Activated B cell treated with CpG ODN at 0.5 μM for 24 hours (primary cell): ENCODE results near the gene SIX2. TPM values are rescaled to one million over a fixed set of nuclear protein-coding genes. Genes with fewer than 3 reads are reported as not detected.

Source experiments
- ATAC-seq: fragments of 200-7000 bp; cut with Tn5 transposase; one replicate; pipeline ENCODE4 v1.10.0; 2021; ENCODE audit warnings: low read depth, mild to moderate bottlenecking, moderate library complexity
- CTCF ChIA-PET: fragments of 350-600 bp; sonication (Branson Sonifier 250); formaldehyde crosslinking; loops from one replicate; lab custom pipeline; 2021; ENCODE audit warnings: antibody characterized with exemption; lab: Charles Lee
- POLR2A ChIA-PET: fragments of 350-600 bp; sonication (Branson Sonifier 250); formaldehyde crosslinking; loops from one replicate; lab custom pipeline; 2021; ENCODE audit warnings: antibody characterized with exemption; lab: Charles Lee
- DNase-seq: peaks from one replicate; pipeline ENCODE4 v3.0.0; 2022
- H3K27ac Mint-ChIP-seq: one replicate; pipeline ENCODE4 v1.8.0; 2020; ENCODE audit warnings: mixed read lengths
- H3K27me3 Mint-ChIP-seq: one replicate; pipeline ENCODE4 v1.8.0; 2021; ENCODE audit warnings: mixed read lengths
- H3K36me3 Mint-ChIP-seq: one replicate; pipeline ENCODE4 v1.8.0; 2021; ENCODE audit warnings: low read depth, mixed read lengths
- H3K4me1 Mint-ChIP-seq: one replicate; pipeline ENCODE4 v1.8.0; 2021; ENCODE audit warnings: mixed read lengths
- H3K4me3 Mint-ChIP-seq: one replicate; pipeline ENCODE4 v1.8.0; 2020; ENCODE audit warnings: mild to moderate bottlenecking, mixed read lengths
- H3K9me3 Mint-ChIP-seq: one replicate; pipeline ENCODE4 v1.8.0; 2020; ENCODE audit warnings: mixed read lengths
- CTCF ChIP-seq: fragments of 200-600 bp; IDR thresholded peaks from one replicate; pipeline ENCODE4 v1.8.0; 2022; ENCODE audit warnings: antibody characterized with exemption, mild to moderate bottlenecking
- intact Hi-C: fragments of 100-400 bp; cut with micrococcal nuclease; formaldehyde crosslinking; loops from one replicate; pipeline ENCODE4 v1.15.1; 2024
- total RNA-seq: library from RNA; stranded (reverse); gene quantifications from 2 replicates; pipeline ENCODE4 v1.2.3, GENCODE V29; 2022

Gene SIX2
- total RNA-seq, 1 donor from 2014 or later = not detected

GRCh38 chr2:45047301-45047700 lies 38.0 kb upstream of the SIX2 start:
- Mint-ChIP-seq H3K27ac (no peak overlapping the region), H3K4me3 (no peak overlapping the region), H3K4me1 (no peaks in the 10 kb centered on the region), H3K27me3 (peaks cover 4% of the 10 kb centered on the region), H3K9me3 (no peaks in the 10 kb centered on the region), H3K36me3 (no peaks in the 10 kb centered on the region)
- ChIA-PET POLR2A (no interaction called here), CTCF (no interaction called here)
- ATAC-seq (no peak), DNase-seq (no peak)
- intact Hi-C loops = no loop called here
- no peak for TF ChIP-seq CTCF

DNA sequence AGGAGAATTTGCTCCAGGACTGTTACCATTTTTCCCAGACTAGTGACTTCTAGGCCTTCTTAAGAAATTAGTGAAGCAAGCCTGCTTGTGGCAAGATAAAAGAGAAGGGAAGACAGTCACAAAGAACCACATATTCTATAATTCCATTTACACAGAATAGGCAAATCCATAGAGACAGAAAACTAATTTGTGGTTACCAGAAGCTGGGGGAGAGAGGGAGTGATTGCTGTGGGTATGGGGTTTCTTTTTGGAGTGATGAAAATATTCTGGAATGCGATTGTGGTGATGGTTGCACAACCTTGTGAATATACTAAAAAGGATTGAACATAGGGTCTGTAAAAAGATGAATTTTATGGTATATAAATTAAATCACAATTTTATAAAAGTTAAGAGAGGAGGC lies 37.5 kb upstream of the SIX2 start:
- Mint-ChIP-seq H3K27ac (no peak overlapping the region), H3K4me1 (no peaks in the 10 kb centered on the region), H3K27me3 (peaks cover 4% of the 10 kb centered on the region), H3K4me3 (no peak overlapping the region), H3K36me3 (no peaks in the 10 kb centered on the region), H3K9me3 (no peaks in the 10 kb centered on the region)
- CTCF ChIA-PET = no interaction called here
- DNase-seq (no peak), ATAC-seq (no peak)
- intact Hi-C loops = no loop called here
- POLR2A ChIA-PET = no interaction called here
- no peak for TF ChIP-seq CTCF

DNA sequence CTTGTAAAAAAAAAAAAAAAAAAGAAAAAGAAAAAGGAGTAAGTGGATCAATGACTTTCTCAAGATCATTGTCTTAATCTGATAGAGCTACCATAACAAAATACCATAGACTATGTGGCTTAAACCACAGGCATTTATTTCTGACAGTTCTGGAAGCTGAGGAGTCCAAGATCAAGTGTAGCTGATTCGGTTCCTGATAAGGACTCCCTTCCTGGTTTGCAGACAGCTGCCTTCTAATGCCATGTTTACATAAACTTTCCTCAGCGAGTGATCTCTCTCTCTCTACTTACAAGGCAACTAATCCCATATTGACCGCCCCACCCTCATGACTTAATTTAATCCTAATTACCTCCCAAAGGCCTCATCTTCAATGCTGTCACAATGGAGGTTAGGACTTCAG lies 36.5 kb upstream of the SIX2 start:
- POLR2A ChIA-PET = no interaction called here
- no peaks in the 10 kb centered on the region for H3K36me3 Mint-ChIP-seq
- intact Hi-C loops = no loop called here
- H3K27ac Mint-ChIP-seq = no peak overlapping the region
- no peaks in the 10 kb centered on the region for H3K4me1 Mint-ChIP-seq
- TF ChIP-seq CTCF = no peak
- peaks cover 4% of the 10 kb centered on the region for H3K27me3 Mint-ChIP-seq
- no peak for ATAC-seq
- CTCF ChIA-PET = no interaction called here
- no peaks in the 10 kb centered on the region for H3K9me3 Mint-ChIP-seq
- H3K4me3 Mint-ChIP-seq = no peak overlapping the region
- no peak for DNase-seq

DNA sequence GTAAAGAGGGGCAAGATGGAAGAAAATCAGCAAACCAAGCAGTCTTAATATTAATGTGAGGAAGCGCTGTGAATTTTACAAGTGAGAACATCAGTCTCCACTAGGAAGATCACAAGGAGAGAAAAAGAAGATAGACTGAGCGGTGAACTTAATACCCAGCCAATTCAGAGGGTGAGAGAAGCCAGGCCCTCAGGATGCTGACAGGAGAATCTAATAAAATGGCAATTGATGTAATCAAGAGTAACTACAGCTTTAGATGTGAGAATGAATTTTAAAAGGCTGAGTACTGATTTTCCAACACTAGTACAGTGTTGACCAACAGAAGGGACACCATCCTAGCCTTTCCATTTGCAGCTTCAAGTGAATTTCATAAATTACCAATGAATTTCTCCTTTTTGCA lies 35.7 kb upstream of the SIX2 start:
- no peak overlapping the region for H3K27ac Mint-ChIP-seq
- ATAC-seq (no peak), DNase-seq (no peak)
- H3K27me3 Mint-ChIP-seq = peaks cover 4% of the 10 kb centered on the region
- H3K4me3 Mint-ChIP-seq = no peak overlapping the region
- TF ChIP-seq CTCF = no peak
- H3K9me3 Mint-ChIP-seq = no peaks in the 10 kb centered on the region
- ChIA-PET POLR2A (no interaction called here), CTCF (no interaction called here)
- no peaks in the 10 kb centered on the region for H3K36me3 Mint-ChIP-seq
- intact Hi-C loops = no loop called here
- H3K4me1 Mint-ChIP-seq = no peaks in the 10 kb centered on the region

GRCh38 chr2:45043174-45043573 lies 33.9 kb upstream of the SIX2 start:
- Mint-ChIP-seq H3K27ac (no peak overlapping the region), H3K27me3 (peaks cover 9% of the 10 kb centered on the region), H3K36me3 (no peaks in the 10 kb centered on the region), H3K9me3 (no peaks in the 10 kb centered on the region), H3K4me1 (no peaks in the 10 kb centered on the region), H3K4me3 (no peak overlapping the region)
- DNase-seq (no peak), ATAC-seq (no peak)
- intact Hi-C loops = no loop called here
- ChIA-PET POLR2A (no interaction called here), CTCF (no interaction called here)
- TF ChIP-seq CTCF = no peak
